ENCODE measurements around the gene HNRNPL.

- TF ChIP-seq CTCF (IDR thresholded peaks at IDR 0.05; ENCODE audit: poor library complexity, severe bottlenecking): no peak
- TF ChIP-seq SMC3 (conservative IDR thresholded peaks at IDR 0.05; ENCODE audit: poor library complexity): no peak
- TF ChIP-seq MXI1 (conservative IDR thresholded peaks at IDR 0.05; ENCODE audit: poor library complexity, severe bottlenecking): no peak
- no peak for TF ChIP-seq EZH2 (IDR thresholded peaks at IDR 0.05; ENCODE audit: borderline replicate concordance, insufficient read depth, low read length, poor library complexity, severe bottlenecking)
- no peak for TF ChIP-seq EP300 (conservative IDR thresholded peaks at IDR 0.05; ENCODE audit: poor library complexity, severe bottlenecking)
- no peak for TF ChIP-seq POLR2AphosphoS5 (IDR thresholded peaks at IDR 0.05)
- TF ChIP-seq TAF1 (IDR thresholded peaks at IDR 0.05; ENCODE audit: low read depth): no peak
These were observed 45.2 kb upstream of the HNRNPL start for GRCh38 chr19:38894968-38895367.

All from neural cell (in vitro differentiated cells).